Loucy (cell line): ENCODE results near the gene MEGF9.

Experiments used
- H2AFZ ChIP-seq: fragments of 200-600 bp; sonication (generic); 2 replicates; pipeline ENCODE4 v1.6.0; 2016; ENCODE audit warnings: antibody characterized with exemption, mild to moderate bottlenecking, low read length, moderate library complexity
- H3F3A ChIP-seq: fragments of 200-600 bp; 2 replicates; pipeline ENCODE4 v1.6.0; 2016; ENCODE audit warnings: antibody characterized with exemption, low read depth, mild to moderate bottlenecking
- H3K27me3 ChIP-seq: fragments of 200-600 bp; sonication (generic); 2 replicates; pipeline ENCODE4 v1.6.1; 2014; ENCODE audit warnings: low read length, mild to moderate bottlenecking; ENCODE audit not compliant: insufficient read depth, poor library complexity, severe bottlenecking
- H3K36me3 ChIP-seq: fragments of 200-600 bp; sonication (generic); 2 replicates; pipeline ENCODE4 v1.6.1; 2016; ENCODE audit warnings: low read length; ENCODE audit not compliant: insufficient read depth
- H3K4me1 ChIP-seq: fragments of 200-600 bp; sonication (generic); 2 replicates; pipeline ENCODE4 v1.5.1; 2014; ENCODE audit warnings: low read length, mild to moderate bottlenecking; ENCODE audit not compliant: insufficient read depth, poor library complexity, severe bottlenecking
- H3K4me2 ChIP-seq: fragments of 200-600 bp; sonication (generic); 2 replicates; pipeline ENCODE4 v1.6.0; 2014; ENCODE audit warnings: antibody characterized with exemption, low read length, low read depth, mild to moderate bottlenecking; ENCODE audit not compliant: poor library complexity, severe bottlenecking
- H3K4me3 ChIP-seq: fragments of 200-600 bp; sonication (generic); 2 replicates; pipeline ENCODE4 v1.5.1; 2014; ENCODE audit warnings: low read length, mild to moderate bottlenecking, mixed read lengths; ENCODE audit not compliant: poor library complexity, severe bottlenecking
- H3K79me2 ChIP-seq: fragments of 200-600 bp; sonication (generic); 2 replicates; pipeline ENCODE4 v1.6.1; 2014; ENCODE audit warnings: low read length; ENCODE audit not compliant: insufficient read depth
- H3K9ac ChIP-seq: fragments of 200-600 bp; sonication (generic); 2 replicates; pipeline ENCODE4 v1.6.0; 2014; ENCODE audit warnings: mild to moderate bottlenecking, low read depth, low read length, moderate library complexity; ENCODE audit not compliant: poor library complexity, severe bottlenecking
- H3K9me2 ChIP-seq: fragments of 200-600 bp; sonication (generic); replicated peaks from 2 replicates; pipeline ENCODE4 v1.6.1; 2016; ENCODE audit warnings: low read depth, low read length, mixed read lengths
- H3K9me3 ChIP-seq: fragments of 200-600 bp; sonication (generic); 2 replicates; pipeline ENCODE4 v1.6.1; 2014; ENCODE audit warnings: mild to moderate bottlenecking, antibody characterized with exemption, low read length, low read depth; ENCODE audit not compliant: insufficient read depth
- H4K20me1 ChIP-seq: fragments of 200-600 bp; sonication (generic); 2 replicates; pipeline ENCODE4 v1.6.0; 2014; ENCODE audit warnings: antibody characterized with exemption, low read length, mild to moderate bottlenecking; ENCODE audit not compliant: insufficient read depth, poor library complexity, severe bottlenecking
- EZH2phosphoT487 ChIP-seq: fragments of 200-600 bp; IDR thresholded peaks from 2 replicates; pipeline ENCODE4 v1.6.1; 2018; ENCODE audit warnings: antibody characterized with exemption, mild to moderate bottlenecking, moderate library complexity, borderline replicate concordance
- TF ChIP-seq, protein P1 (sequence below): fragments of 200-600 bp; sonication (generic); conservative IDR thresholded peaks from 2 replicates; pipeline ENCODE4 v1.5.1; 2014; ENCODE audit warnings: mild to moderate bottlenecking, antibody characterized with exemption, low read length

The MEGF9 gene

DNA sequence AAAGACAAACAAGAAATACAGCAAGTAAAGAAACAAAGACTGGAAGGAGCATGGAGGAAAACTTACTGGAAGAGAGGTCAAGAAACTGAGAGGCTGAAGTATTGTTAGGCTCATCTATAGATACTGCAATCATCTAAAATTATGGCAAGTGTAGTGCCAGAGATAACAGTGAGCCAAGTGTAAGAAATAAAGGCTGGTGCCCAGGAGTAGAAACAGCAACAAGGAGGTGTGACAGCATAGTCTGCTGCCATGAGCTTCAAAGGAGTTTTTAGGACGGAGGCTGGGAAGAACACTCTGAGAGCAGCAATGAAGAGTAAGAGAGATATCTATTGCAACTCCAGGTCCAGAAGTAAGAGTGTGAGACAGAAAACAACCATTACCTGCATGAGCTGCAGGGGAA lies 60.5 kb downstream of the MEGF9 start:
- TF ChIP-seq, protein P1, sequence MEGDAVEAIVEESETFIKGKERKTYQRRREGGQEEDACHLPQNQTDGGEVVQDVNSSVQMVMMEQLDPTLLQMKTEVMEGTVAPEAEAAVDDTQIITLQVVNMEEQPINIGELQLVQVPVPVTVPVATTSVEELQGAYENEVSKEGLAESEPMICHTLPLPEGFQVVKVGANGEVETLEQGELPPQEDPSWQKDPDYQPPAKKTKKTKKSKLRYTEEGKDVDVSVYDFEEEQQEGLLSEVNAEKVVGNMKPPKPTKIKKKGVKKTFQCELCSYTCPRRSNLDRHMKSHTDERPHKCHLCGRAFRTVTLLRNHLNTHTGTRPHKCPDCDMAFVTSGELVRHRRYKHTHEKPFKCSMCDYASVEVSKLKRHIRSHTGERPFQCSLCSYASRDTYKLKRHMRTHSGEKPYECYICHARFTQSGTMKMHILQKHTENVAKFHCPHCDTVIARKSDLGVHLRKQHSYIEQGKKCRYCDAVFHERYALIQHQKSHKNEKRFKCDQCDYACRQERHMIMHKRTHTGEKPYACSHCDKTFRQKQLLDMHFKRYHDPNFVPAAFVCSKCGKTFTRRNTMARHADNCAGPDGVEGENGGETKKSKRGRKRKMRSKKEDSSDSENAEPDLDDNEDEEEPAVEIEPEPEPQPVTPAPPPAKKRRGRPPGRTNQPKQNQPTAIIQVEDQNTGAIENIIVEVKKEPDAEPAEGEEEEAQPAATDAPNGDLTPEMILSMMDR, result no peak
- no peak for TF ChIP-seq EZH2phosphoT487
- Histone ChIP-seq H3K27me3 (no peaks in the 10 kb centered on the region), H3K4me3 (no peak overlapping the region), H2AFZ (no peak overlapping the region), H3K9me2 (no peaks in the 10 kb centered on the region), H3K9me3 (no peaks in the 10 kb centered on the region), H3K79me2 (no peaks in the 10 kb centered on the region), H3K4me1 (no peaks in the 10 kb centered on the region), H3F3A (no peaks in the 10 kb centered on the region), H3K9ac (no peak overlapping the region), H3K4me2 (no peak overlapping the region), H4K20me1 (no peaks in the 10 kb centered on the region), H3K36me3 (no peaks in the 10 kb centered on the region)

DNA sequence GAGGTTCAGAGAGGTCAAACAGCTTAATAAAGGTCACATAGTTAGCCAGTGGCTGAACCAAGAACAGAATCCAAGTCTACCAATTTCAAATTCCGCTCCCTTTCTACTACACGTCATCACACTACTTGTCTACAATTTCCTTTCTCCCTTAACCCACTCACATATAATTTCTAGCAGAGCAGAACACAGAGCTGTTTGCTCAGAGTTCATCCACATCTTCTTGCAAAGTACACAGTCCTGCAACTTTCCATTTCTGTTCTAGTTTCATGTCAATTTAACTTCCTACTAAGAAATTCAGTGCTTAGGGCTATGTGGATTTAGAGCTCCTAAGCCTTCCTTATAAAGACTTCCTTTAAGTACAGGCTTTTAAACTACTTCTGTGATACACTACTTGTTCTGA lies 61.3 kb downstream of the MEGF9 start:
- Histone ChIP-seq H3K9ac (no peak overlapping the region), H3K4me2 (no peak overlapping the region), H3K79me2 (no peaks in the 10 kb centered on the region), H3F3A (no peaks in the 10 kb centered on the region), H3K9me3 (no peaks in the 10 kb centered on the region), H3K4me3 (no peak overlapping the region), H3K27me3 (no peaks in the 10 kb centered on the region), H2AFZ (no peak overlapping the region), H3K4me1 (no peaks in the 10 kb centered on the region), H3K36me3 (no peaks in the 10 kb centered on the region), H4K20me1 (no peaks in the 10 kb centered on the region), H3K9me2 (no peaks in the 10 kb centered on the region)
- TF ChIP-seq, protein P1, result no peak
- TF ChIP-seq EZH2phosphoT487, result no peak

DNA sequence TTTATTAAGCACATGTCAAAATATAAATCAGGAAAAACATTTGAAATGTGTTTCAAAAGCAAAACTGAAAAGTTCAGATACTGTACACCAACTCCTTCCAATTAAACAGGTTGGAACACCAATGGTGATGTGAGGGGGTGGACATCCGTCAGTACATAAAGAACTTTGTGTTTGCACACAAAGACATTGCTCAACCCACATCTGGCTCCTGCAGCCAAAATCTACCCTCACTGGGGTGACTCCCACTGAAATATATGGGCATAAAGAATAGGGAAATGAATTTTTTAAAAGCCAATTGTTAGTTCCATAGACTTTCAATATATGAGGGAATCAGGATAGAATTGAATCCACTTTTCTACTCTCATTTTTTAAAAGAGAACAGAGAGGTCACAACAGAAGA lies 63.9 kb downstream of the MEGF9 start:
- no peaks in the 10 kb centered on the region for H3K9me2 ChIP-seq
- H3F3A ChIP-seq, result no peaks in the 10 kb centered on the region; the same call in 1 of the 2 replicates
- no peak overlapping the region for H3K9ac ChIP-seq
- no peak overlapping the region for H3K4me2 ChIP-seq
- no peak overlapping the region for H3K4me3 ChIP-seq
- H3K9me3 ChIP-seq, result no peaks in the 10 kb centered on the region
- peaks cover 6% of the 10 kb centered on the region for H3K4me1 ChIP-seq
- H3K79me2 ChIP-seq, result no peaks in the 10 kb centered on the region
- H2AFZ ChIP-seq, result no peak overlapping the region
- no peaks in the 10 kb centered on the region for H3K36me3 ChIP-seq
- no peaks in the 10 kb centered on the region for H4K20me1 ChIP-seq
- no peak for TF ChIP-seq EZH2phosphoT487
- TF ChIP-seq, protein P1, result no peak
- H3K27me3 ChIP-seq, result no peaks in the 10 kb centered on the region
